HG03097 (cell line): ENCODE measurements around the gene PRKCB.

Experiments used
- ATAC-seq: cut with Tn5 transposase; IDR thresholded peaks from one replicate; pipeline ENCODE4 v1.9.1; 2021; ENCODE audit not compliant: unreplicated experiment, low FRiP score

Gene PRKCB

GRCh38 chr16:23835390-23836077, at the start of gene PRKCB:
PRKCB (plus strand) TSS chr16:23835983.
- peak; percentile 64 for ATAC-seq

GRCh38 chr16:23786964-23787561, 48.7 kb upstream of the PRKCB start:
- no peak for ATAC-seq

GRCh38 chr16:23788685-23789084, 47.1 kb upstream of the PRKCB start:
- no peak for ATAC-seq

- no peak for ATAC-seq
Observed at GRCh38 chr16:23795378-23795777, 40.4 kb upstream of the PRKCB start.

- no peak for ATAC-seq
Observed at GRCh38 chr16:23796941-23797340, 38.8 kb upstream of the PRKCB start.

- ATAC-seq: no peak
Observed at GRCh38 chr16:23801378-23801777, 34.4 kb upstream of the PRKCB start.

GRCh38 chr16:23802776-23803175, 33.0 kb upstream of the PRKCB start:
- no peak for ATAC-seq

- ATAC-seq: peak; percentile 82
Observed at GRCh38 chr16:23803591-23804123, 32.1 kb upstream of the PRKCB start.

GRCh38 chr16:23807028-23807427, 28.8 kb upstream of the PRKCB start:
- no peak for ATAC-seq

- no peak for ATAC-seq
Observed at GRCh38 chr16:23821467-23821866, 14.3 kb upstream of the PRKCB start.

GRCh38 chr16:23821875-23822688, 13.7 kb upstream of the PRKCB start:
- ATAC-seq: no peak

- ATAC-seq: no peak
Observed at GRCh38 chr16:23823475-23824384, 12.1 kb upstream of the PRKCB start.

GRCh38 chr16:23824909-23825308, 10.9 kb upstream of the PRKCB start:
- ATAC-seq: no peak

- ATAC-seq: peak; percentile 71
Observed at GRCh38 chr16:23826528-23827045, 9.2 kb upstream of the PRKCB start.

GRCh38 chr16:23827057-23827456, 8.7 kb upstream of the PRKCB start:
- no peak for ATAC-seq

- ATAC-seq: no peak
Observed at GRCh38 chr16:23829454-23829853, 6.3 kb upstream of the PRKCB start.

- no peak for ATAC-seq
Observed at GRCh38 chr16:23830276-23830675, 5.5 kb upstream of the PRKCB start.

- no peak for ATAC-seq
Observed at GRCh38 chr16:23832882-23833281, 2.9 kb upstream of the PRKCB start.

GRCh38 chr16:23833504-23833903, 2.3 kb upstream of the PRKCB start:
- no peak for ATAC-seq
